Activated CD4-positive, alpha-beta T cell treated with anti-CD3 and anti-CD28 coated beads, Interleukin-10, Interleukin-2, amounts not matched to agents 100 ng/mL and 50 ng/mL, durations not matched to agents 16 hours and 8 hours (primary cell): Measurements from ENCODE around the gene CPA4.

Experiments
- DNase-seq: peaks from one replicate; pipeline ENCODE4 v3.0.0-alpha.2; 2020

Gene CPA4

GRCh38 chr7:130275826-130276297 lies 17.1 kb upstream of the CPA4 start:
- DNase-seq = no peak

- DNase-seq = peak; percentile 48
Observed at GRCh38 chr7:130276796-130277762, 15.9 kb upstream of the CPA4 start.

GRCh38 chr7:130277763-130278643 lies 15.0 kb upstream of the CPA4 start:
- no peak for DNase-seq

GRCh38 chr7:130278860-130279259 lies 14.1 kb upstream of the CPA4 start:
- no peak for DNase-seq

GRCh38 chr7:130279286-130279685 lies 13.7 kb upstream of the CPA4 start:
- DNase-seq = no peak

GRCh38 chr7:130279906-130280305 lies 13.1 kb upstream of the CPA4 start:
- DNase-seq = no peak

GRCh38 chr7:130281260-130281659 lies 11.7 kb upstream of the CPA4 start:
- no peak for DNase-seq

GRCh38 chr7:130286881-130287280 lies 6.1 kb upstream of the CPA4 start:
- no peak for DNase-seq

- DNase-seq = no peak
Observed at GRCh38 chr7:130288168-130288567, 4.8 kb upstream of the CPA4 start.

- DNase-seq = no peak
Observed at GRCh38 chr7:130288829-130289228, 4.1 kb upstream of the CPA4 start.

- no peak for DNase-seq
Observed at GRCh38 chr7:130289478-130289877, 3.5 kb upstream of the CPA4 start.

- no peak for DNase-seq
Observed at GRCh38 chr7:130290745-130291144, 2.2 kb upstream of the CPA4 start.

- no peak for DNase-seq
Observed at GRCh38 chr7:130293521-130293920, 560 bp downstream of the CPA4 start.

- no peak for DNase-seq
Observed at GRCh38 chr7:130294314-130294713, 1.4 kb downstream of the CPA4 start.

GRCh38 chr7:130296221-130296951 lies 3.4 kb downstream of the CPA4 start:
- DNase-seq = no peak

GRCh38 chr7:130297628-130298543 lies 4.9 kb downstream of the CPA4 start:
- no peak for DNase-seq

- DNase-seq = no peak
Observed at GRCh38 chr7:130298544-130299326, 5.8 kb downstream of the CPA4 start.

- no peak for DNase-seq
Observed at GRCh38 chr7:130299866-130300265, 6.9 kb downstream of the CPA4 start.

- DNase-seq = no peak
Observed at GRCh38 chr7:130301501-130302020, 8.6 kb downstream of the CPA4 start.

- DNase-seq = no peak
Observed at GRCh38 chr7:130302649-130303048, 9.7 kb downstream of the CPA4 start.

GRCh38 chr7:130303127-130303526 lies 10.2 kb downstream of the CPA4 start:
- DNase-seq = no peak
